ENCODE measurements around the gene ZCCHC7. TPM values are rescaled to one million over a fixed set of nuclear protein-coding genes. Genes with fewer than 3 reads are reported as not detected.

ZCCHC7 gene
- total and polyA plus RNA-seq, 2 donors (not counting 3 experiments of a cell fraction or from before 2014, with no cell fraction given) = 7.4 to 14.8 TPM

- H3K4me3 ChIP-seq (replicated peaks in 1 of 3; ENCODE audit: insufficient read depth in 1 of 3, low read depth in 1 of 3, low read length in 3 of 3) = no peak overlapping the region
- H3K36me3 ChIP-seq (ENCODE audit: control insufficient read depth in 2 of 2, extremely low read depth in 1 of 2, insufficient read depth in 2 of 2, low read length in 2 of 2) = no peaks in the 10 kb centered on the region
- no peak for TF ChIP-seq CTCF (IDR thresholded peaks at IDR 0.05; ENCODE audit: extremely low read depth in 1 of 2, insufficient read depth in 1 of 2, low read depth in 1 of 2, low read length in 2 of 2)
- TF ChIP-seq MAX (IDR thresholded peaks at IDR 0.05; ENCODE audit: insufficient read depth, insufficient read length) = no peak
- no peak for TF ChIP-seq FOS (IDR thresholded peaks at IDR 0.05; ENCODE audit: borderline replicate concordance, insufficient read depth, low read length)
- TF ChIP-seq POLR2A (IDR thresholded peaks at IDR 0.05; ENCODE audit: low read depth, low read length) = no peak
- no peak for TF ChIP-seq JUN (IDR thresholded peaks at IDR 0.05; ENCODE audit: borderline replicate concordance, insufficient read depth, insufficient read length, low read depth)
- no peak for TF ChIP-seq MYC (IDR thresholded peaks at IDR 0.05; ENCODE audit: low read depth, low read length)
- TF ChIP-seq EZH2 (IDR thresholded peaks at IDR 0.05; ENCODE audit: borderline replicate concordance, low read depth, low read length, severe bottlenecking) = no peak
- no peak for TF ChIP-seq GATA2 (IDR thresholded peaks at IDR 0.05; ENCODE audit: insufficient read depth, insufficient read length, low read depth, low read length)
- no peak for TF ChIP-seq POLR2AphosphoS5 (IDR thresholded peaks at IDR 0.05; ENCODE audit: insufficient read depth, low read depth, low read length)
- H3K9ac ChIP-seq (replicated peaks; ENCODE audit: extremely low read depth, insufficient read depth, low read length) = no peak overlapping the region
- no peaks in the 10 kb centered on the region for H3K9me1 ChIP-seq (replicated peaks; ENCODE audit: control insufficient read depth, extremely low read depth, insufficient read depth, low read length)
- no peak for FAIRE-seq
- dilution Hi-C loops (cut with MboI; ENCODE audit: extremely low pct_ligation_motif_present, low sequenced_read_pairs) = no loop called here
- POLR2A ChIA-PET = no interaction called here
- no peaks in the 10 kb centered on the region for H4K20me1 ChIP-seq (replicated peaks; ENCODE audit: control insufficient read depth, extremely low read depth, insufficient read depth, low read length)
- no TSS peak for BruUV-seq (replicated peaks)
- no peak for DNase-seq (ENCODE audit: low read depth, low spot score)
- no peak overlapping the region for H3K4me2 ChIP-seq (ENCODE audit: insufficient read depth, low read length)
- H3K27me3 ChIP-seq (ENCODE audit: control insufficient read depth in 2 of 2, insufficient read depth in 2 of 2, low read length in 2 of 2) = peaks cover 8 to 12% of the 10 kb centered on the region in 2 experiments
- no peaks in the 10 kb centered on the region for H3K9me3 ChIP-seq (replicated peaks; ENCODE audit: control insufficient read depth, insufficient read depth, low read length)
- intact Hi-C loops (cut with micrococcal nuclease) = no loop called here
- H3K79me2 ChIP-seq (ENCODE audit: control insufficient read depth, insufficient read depth, low read length) = no peaks in the 10 kb centered on the region
- no peaks in the 10 kb centered on the region for H3K4me1 ChIP-seq (ENCODE audit: control insufficient read depth, extremely low read depth, insufficient read depth, low read length)
- CTCF ChIA-PET = no interaction called here
- no peak overlapping the region for H3K27ac ChIP-seq (ENCODE audit: insufficient read depth, low read depth, low read length)
- H2AFZ ChIP-seq (ENCODE audit: low read depth, low read length) = no peak overlapping the region
Measured at GRCh38 chr9:37105234-37105633, 15.1 kb upstream of the ZCCHC7 start.
